Heart left ventricle (tissue), 16 donors: ENCODE results near the gene ZC3H12C. TPM values are rescaled to one million over a fixed set of nuclear protein-coding genes. Genes with fewer than 3 reads are reported as not detected.

Experiments
- ATAC-seq, 4 donors: fragments of 200-7000 bp; cut with Tn5 transposase; one replicate each; pipeline ENCODE4 v1.9.1; 2020 to 2022; ENCODE audit warnings: moderate library complexity in 4 of 4, mild to moderate bottlenecking in 3 of 4, moderate number of reproducible peaks in 1 of 4
- DNase-seq, 5 donors: peaks; one replicate each; pipeline ENCODE4 v3.0.0-alpha.2; 2020
- H3K27ac ChIP-seq, 12 donors: fragments of 200-600 bp; sonication (generic) in 4 of 12; one replicate each; pipeline versions ENCODE4 v1.5.0 to v1.8.0; 2016 to 2022; ENCODE audit warnings: mild to moderate bottlenecking in 2 of 12
- H3K27me3 ChIP-seq, 9 donors: fragments of 200-600 bp; sonication (generic) in 2 of 9; one replicate each; pipeline versions ENCODE4 v1.5.1 to v1.8.0; 2016 to 2022; ENCODE audit warnings: mild to moderate bottlenecking in 3 of 9
- H3K36me3 ChIP-seq, 9 donors: fragments of 200-600 bp; sonication (generic) in 2 of 9; one replicate each; pipeline versions ENCODE4 v1.5.0 to v1.8.0; 2018 to 2022; ENCODE audit warnings: mild to moderate bottlenecking in 2 of 9
- H3K4me1 ChIP-seq, 12 donors: fragments of 200-600 bp; sonication (generic) in 4 of 12; one replicate each; pipeline versions ENCODE4 v1.5.0 to v1.8.0; 2016 to 2022; ENCODE audit warnings: mild to moderate bottlenecking in 3 of 12
- H3K4me3 ChIP-seq, 12 donors: fragments of 200-600 bp; sonication (generic) in 4 of 12; one replicate each; pipeline versions ENCODE4 v1.5.0 to v1.8.0; 2017 to 2022; ENCODE audit warnings: mild to moderate bottlenecking in 9 of 12, moderate library complexity in 4 of 12
- H3K9me3 ChIP-seq, 12 donors: fragments of 200-600 bp; sonication (generic) in 4 of 12; one replicate each; pipeline versions ENCODE4 v1.5.0 to v1.8.0; 2016 to 2022; ENCODE audit warnings: mild to moderate bottlenecking in 1 of 12
- CTCF ChIP-seq, 12 donors: fragments of 200-600 bp; sonication (generic) in 4 of 12; IDR thresholded peaks; one replicate each; pipeline versions ENCODE4 v1.5.0 to v1.8.0; 2018 to 2022; ENCODE audit warnings: antibody characterized with exemption in 12 of 12, mild to moderate bottlenecking in 5 of 12
- POLR2A ChIP-seq, 2 donors: fragments of 450-650 bp; IDR thresholded peaks; one replicate each; pipeline ENCODE4 v1.6.1; 2017; ENCODE audit warnings: antibody characterized with exemption in 2 of 2, mild to moderate bottlenecking in 2 of 2, moderate library complexity in 2 of 2
- WGBS, 4 donors: extraction: QIAGEN DNeasy Blood & Tissue Kit in 2 of 4; methylation state at CpG; one replicate each; pipeline versions ENCODE4 v1.1.5 to v1.1.7; 2013 to 2018; 5-methylcytosine and 5-hydroxymethylcytosine counted together
- intact Hi-C, 10 donors: fragments of 100-400 bp; cut with DNase I; formaldehyde crosslinking; loops; one replicate each; pipeline versions ENCODE4 v1.11.1 to v1.14.2; 2022
- polyA plus RNA-seq, 2 donors: library from polyadenylated mRNA; stranded (reverse); fragments of 200-250 nt; gene quantifications; one replicate each; pipeline ENCODE4 v1.2.3, GENCODE V29; 2013
- total RNA-seq, 9 donors: library from RNA; depleted of rRNA in 2 of 9; stranded (reverse); fragments of >200 nt in 2 of 9; fragmentation: NEBNext Ultra II Directional in 3 of 9; extraction: Animal tissue kit (Norgen Biotek cat#: 25700) in 3 of 9; gene quantifications; one replicate each; pipeline versions ENCODE4 v1.1.0 to v1.2.4, GENCODE V29; 2016 to 2023
- donor health status: ischemic (EF 13 %, LVEDD 7.1; RV severe dilation, severe dysfunction).
- donor health status: healthy with polysubstance abuse.
- donor health status: DM: no; HTN: yes; CAD: no.
- donor health status: DM: no; HTN: no; CAD: no.
- donor health status: ischemic (EF 25% LVEDD 6.9; RV normal size, moderate dysfunction).
- donor health status: ischemic (EF 25% LVEDD 5.7; RV mildly dilated, moderate dysfunction).
- donor health status: healthy.
- donor health status: DM: yes; HTN: yes; CAD: no.
- donor health status: ischemic (EF 35%, LVEDD 5.7; RV mildly dilated, moderate dysfunction).
- donor health status: nonischemic (EF 11% LVEDD 7.7; RV severe dilation, severe dysfunction).
- donor health status: DM: yes; HTN: yes; CAD: no.
- donor health status: PGD.
- donor health status: ischemic (EF 29% LVEDD 5.4; RV normal size, mild dysfunction).
- donor health status: nonischemic (EF 23%, LVEDD 6.1; RV moderate dilation, normal function).

ZC3H12C gene
- total and polyA plus RNA-seq, 11 donors, result 2.1 to 24.3 (median 17.3) TPM

- H3K36me3 ChIP-seq, result peaks cover 0 to 77% (median 62%) of the 10 kb centered on the region in 9 donors
- intact Hi-C loops, result no loop called here
Measured at GRCh38 chr11:110161061-110161460, 67.9 kb downstream of the ZC3H12C start.

GRCh38 chr11:110162216-110162615 lies 69.0 kb downstream of the ZC3H12C start:
- H3K4me1 ChIP-seq, result no peaks in the 10 kb centered on the region
- no peak for ATAC-seq
- H3K36me3 ChIP-seq, result peaks cover 0 to 77% (median 60%) of the 10 kb centered on the region in 9 donors
- H3K4me3 ChIP-seq, result no peak overlapping the region
- intact Hi-C loops, result no loop called here
- no peak for DNase-seq
- H3K27me3 ChIP-seq, result no peaks in the 10 kb centered on the region
- TF ChIP-seq POLR2A (IDR thresholded peaks at IDR 0.05) (no peak), CTCF (IDR thresholded peaks at IDR 0.05) (no peak)
- H3K27ac ChIP-seq, result no peak overlapping the region
- no peaks in the 10 kb centered on the region for H3K9me3 ChIP-seq

More at GRCh38 chr11:110161061-110161460, 67.9 kb downstream of the ZC3H12C start:
- H3K27me3 ChIP-seq, result no peaks in the 10 kb centered on the region
- no peaks in the 10 kb centered on the region for H3K9me3 ChIP-seq
- TF ChIP-seq POLR2A (IDR thresholded peaks at IDR 0.05) (no peak), CTCF (IDR thresholded peaks at IDR 0.05) (no peak)
- no peak overlapping the region for H3K4me3 ChIP-seq
- WGBS, 4 donors, result 95 to 97% (median 97%) methylated on average over 9 of the region's 9 CpGs
- no peak overlapping the region for H3K27ac ChIP-seq
- no peaks in the 10 kb centered on the region for H3K4me1 ChIP-seq
- ATAC-seq (no peak), DNase-seq (no peak)

GRCh38 chr11:110165039-110165925 lies 72.1 kb downstream of the ZC3H12C start:
- Histone ChIP-seq H3K27me3 (no peaks in the 10 kb centered on the region), H3K4me1 (no peaks in the 10 kb centered on the region), H3K36me3 (peaks cover 0 to 58% (median 43%) of the 10 kb centered on the region in 9 donors), H3K4me3 (no peak overlapping the region), H3K27ac (no peak overlapping the region), H3K9me3 (no peaks in the 10 kb centered on the region)
- DNase-seq, result no peak
- TF ChIP-seq CTCF (IDR thresholded peaks at IDR 0.05) (no peak), POLR2A (IDR thresholded peaks at IDR 0.05) (no peak)
- intact Hi-C loops, result no loop called here
- peak in 1 of 4 donors; percentile 39 for ATAC-seq
- 95 to 96% (median 96%) methylated on average over 28 of the region's 28 CpGs for WGBS, 4 donors

GRCh38 chr11:110168033-110168803 lies 75.0 kb downstream of the ZC3H12C start:
- intact Hi-C loops, result no loop called here
- H3K27me3 ChIP-seq, result no peaks in the 10 kb centered on the region
- no peak for DNase-seq
- no peaks in the 10 kb centered on the region for H3K9me3 ChIP-seq
- WGBS, 4 donors, result 79 to 88% (median 87%) methylated on average over 5 of the region's 5 CpGs
- no peak overlapping the region for H3K27ac ChIP-seq
- no peak for ATAC-seq
- no peaks in the 10 kb centered on the region for H3K4me1 ChIP-seq
- TF ChIP-seq POLR2A (IDR thresholded peaks at IDR 0.05) (no peak), CTCF (IDR thresholded peaks at IDR 0.05) (no peak)
- no peak overlapping the region for H3K4me3 ChIP-seq
- H3K36me3 ChIP-seq, result peaks cover 0 to 31% (median 23%) of the 10 kb centered on the region in 9 donors
